Neural cell (in vitro differentiated cells): ENCODE results near the gene GRID1. TPM values are rescaled to one million over a fixed set of nuclear protein-coding genes. Genes with fewer than 3 reads are reported as not detected.

Experiments used
- H2AFZ ChIP-seq: fragments of 200-600, 300-800 bp; sonication (generic), shearing (Covaris generic); 2 replicates; pipeline ENCODE4 v1.6.0; 2014; ENCODE audit warnings: low read depth, mild to moderate bottlenecking, antibody characterized with exemption, low read length, moderate library complexity
- H3F3A ChIP-seq: fragments of 200-600 bp; shearing (Covaris generic); 2 replicates; pipeline ENCODE4 v1.6.1; 2016; ENCODE audit warnings: mild to moderate bottlenecking, moderate library complexity, mixed read lengths, antibody characterized with exemption, low read length; ENCODE audit not compliant: insufficient read depth, poor library complexity, severe bottlenecking
- H3K27ac ChIP-seq: fragments of 200-600, 300-800 bp; sonication (generic), shearing (Covaris generic); 2 replicates; pipeline ENCODE4 v1.5.1; 2014; ENCODE audit warnings: mild to moderate bottlenecking, low read length, moderate library complexity
- H3K27me3 ChIP-seq: fragments of 300-800, 200-600 bp; sonication (generic), shearing (Covaris generic); 2 replicates; pipeline ENCODE4 v1.6.0; 2014; ENCODE audit warnings: mild to moderate bottlenecking, low read depth, low read length, moderate library complexity; ENCODE audit not compliant: insufficient read depth
- H3K36me3 ChIP-seq: fragments of 300-800, 200-600 bp; sonication (generic), shearing (Covaris generic); 2 replicates; pipeline ENCODE4 v1.5.1; 2014; ENCODE audit warnings: mild to moderate bottlenecking, antibody characterized with exemption, low read length, moderate library complexity; ENCODE audit not compliant: insufficient read depth
- H3K4me2 ChIP-seq: fragments of 300-800, 200-600 bp; sonication (generic), shearing (Covaris generic); 2 replicates; pipeline ENCODE4 v1.6.0; 2014; ENCODE audit warnings: mild to moderate bottlenecking, low read length
- H3K4me3 ChIP-seq: fragments of 300-800, 200-600 bp; sonication (generic), shearing (Covaris generic); 2 replicates; pipeline ENCODE4 v1.5.1; 2014; ENCODE audit warnings: mild to moderate bottlenecking, low read length, moderate library complexity
- H3K79me2 ChIP-seq: fragments of 200-600 bp; shearing (Covaris generic); replicated peaks from 2 replicates; pipeline ENCODE4 v1.6.0; 2014; ENCODE audit warnings: mild to moderate bottlenecking, low read length, moderate library complexity; ENCODE audit not compliant: insufficient read depth
- H3K9ac ChIP-seq: fragments of 300-800, 200-600 bp; sonication (generic), shearing (Covaris generic); 2 replicates; pipeline ENCODE4 v1.6.1; 2016; ENCODE audit warnings: mild to moderate bottlenecking, low read length, mixed read lengths
- H3K9me2 ChIP-seq: fragments of 200-600 bp; shearing (Covaris generic); 2 replicates; pipeline ENCODE4 v1.6.1; 2016; ENCODE audit warnings: mild to moderate bottlenecking, low read length, mixed read lengths; ENCODE audit not compliant: insufficient read depth
- H3K9me3 ChIP-seq: fragments of 200-600, 300-800 bp; sonication (generic), shearing (Covaris generic); 2 replicates; pipeline ENCODE4 v1.6.1; 2016; ENCODE audit warnings: mild to moderate bottlenecking, mixed run types, low read length, moderate library complexity, mixed read lengths
- H4K20me1 ChIP-seq: fragments of 200-600 bp; shearing (Covaris generic); 2 replicates; pipeline ENCODE4 v1.6.1; 2016; ENCODE audit warnings: mild to moderate bottlenecking, mixed run types; ENCODE audit not compliant: insufficient read depth
- EP300 ChIP-seq: fragments of 450-650 bp; conservative IDR thresholded peaks from 2 replicates; pipeline ENCODE4 v1.6.1; 2014; ENCODE audit warnings: antibody characterized with exemption, mild to moderate bottlenecking, moderate library complexity; ENCODE audit not compliant: poor library complexity, severe bottlenecking
- EZH2 ChIP-seq: fragments of 200-600, 300-800 bp; shearing (Covaris generic), sonication (generic); IDR thresholded peaks from 2 replicates; pipeline ENCODE4 v1.6.1; 2014; ENCODE audit warnings: antibody characterized with exemption, low read length, borderline replicate concordance, mild to moderate bottlenecking; ENCODE audit not compliant: insufficient read depth, poor library complexity, severe bottlenecking
- MXI1 ChIP-seq: fragments of 450-650 bp; conservative IDR thresholded peaks from 2 replicates; pipeline ENCODE4 v1.6.1; 2014; ENCODE audit warnings: antibody characterized with exemption, mild to moderate bottlenecking; ENCODE audit not compliant: poor library complexity, severe bottlenecking
- POLR2AphosphoS5 ChIP-seq: IDR thresholded peaks from 2 replicates; pipeline ENCODE4 v1.6.1; 2012
- RAD21 ChIP-seq: fragments of 450-650 bp; conservative IDR thresholded peaks from 2 replicates; pipeline ENCODE4 v1.6.1; 2014; ENCODE audit warnings: antibody characterized with exemption, mild to moderate bottlenecking, moderate library complexity
- SMC3 ChIP-seq: fragments of 450-650 bp; conservative IDR thresholded peaks from 2 replicates; pipeline ENCODE4 v1.6.1; 2014; ENCODE audit warnings: antibody characterized with exemption, mild to moderate bottlenecking, moderate library complexity; ENCODE audit not compliant: poor library complexity
- TAF1 ChIP-seq: IDR thresholded peaks from 2 replicates; pipeline ENCODE4 v1.6.1; 2012; ENCODE audit warnings: low read depth
- polyA plus RNA-seq: library from polyadenylated mRNA; depleted of rRNA; stranded (reverse); fragments of >200 nt; gene quantifications from 2 replicates; pipeline ENCODE4 v1.2.3, GENCODE V29; 2014
- TF ChIP-seq, protein P1 (sequence below): fragments of 450-650 bp; IDR thresholded peaks from 2 replicates; pipeline ENCODE4 v1.5.1; 2014; ENCODE audit warnings: antibody characterized with exemption, mild to moderate bottlenecking, moderate library complexity; ENCODE audit not compliant: poor library complexity, severe bottlenecking
- TF ChIP-seq, protein P2 (sequence below): IDR thresholded peaks from 2 replicates; pipeline ENCODE4 v1.6.1; 2012; ENCODE audit warnings: borderline replicate concordance

Gene GRID1
- polyA plus RNA-seq, 1 donor from 2014 or later, result 7.3 TPM

DNA sequence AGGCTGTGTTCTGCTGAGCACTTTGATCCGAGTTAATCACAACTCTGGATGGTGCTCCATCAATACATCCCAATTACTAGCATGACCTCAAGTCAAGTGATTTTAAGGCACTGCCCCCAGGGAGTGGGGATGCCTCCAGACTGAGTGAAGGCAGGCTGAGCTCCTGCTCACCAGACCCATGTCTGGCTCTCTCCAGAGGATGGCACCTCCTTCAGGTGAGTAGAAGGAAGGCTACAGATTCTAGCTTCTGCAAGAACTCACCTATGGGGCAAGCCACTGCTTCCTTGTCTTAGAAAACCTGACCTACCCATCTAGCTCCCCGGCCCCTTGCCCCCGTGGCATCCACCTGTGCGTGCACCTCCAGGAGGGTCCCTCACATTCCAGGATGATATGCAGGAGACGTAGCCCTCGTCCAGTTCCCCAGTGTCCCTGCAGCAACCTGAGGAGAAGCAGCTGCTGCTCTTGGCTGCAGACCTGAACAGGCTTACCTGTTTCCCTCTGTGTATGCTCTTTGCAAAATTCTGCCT, 390.3 kb downstream of the GRID1 start:
- Histone ChIP-seq H3K27me3 (no peaks in the 10 kb centered on the region), H4K20me1 (no peaks in the 10 kb centered on the region), H3K9me3 (no peaks in the 10 kb centered on the region), H3K79me2 (no peaks in the 10 kb centered on the region), H3K27ac (no peak overlapping the region), H3K36me3 (no peaks in the 10 kb centered on the region), H3K4me2 (no peak overlapping the region), H3K9me2 (no peaks in the 10 kb centered on the region), H3K4me3 (no peak overlapping the region), H3K9ac (no peak overlapping the region), H3F3A (no peaks in the 10 kb centered on the region), H2AFZ (no peak overlapping the region)
- TF ChIP-seq, protein P1, sequence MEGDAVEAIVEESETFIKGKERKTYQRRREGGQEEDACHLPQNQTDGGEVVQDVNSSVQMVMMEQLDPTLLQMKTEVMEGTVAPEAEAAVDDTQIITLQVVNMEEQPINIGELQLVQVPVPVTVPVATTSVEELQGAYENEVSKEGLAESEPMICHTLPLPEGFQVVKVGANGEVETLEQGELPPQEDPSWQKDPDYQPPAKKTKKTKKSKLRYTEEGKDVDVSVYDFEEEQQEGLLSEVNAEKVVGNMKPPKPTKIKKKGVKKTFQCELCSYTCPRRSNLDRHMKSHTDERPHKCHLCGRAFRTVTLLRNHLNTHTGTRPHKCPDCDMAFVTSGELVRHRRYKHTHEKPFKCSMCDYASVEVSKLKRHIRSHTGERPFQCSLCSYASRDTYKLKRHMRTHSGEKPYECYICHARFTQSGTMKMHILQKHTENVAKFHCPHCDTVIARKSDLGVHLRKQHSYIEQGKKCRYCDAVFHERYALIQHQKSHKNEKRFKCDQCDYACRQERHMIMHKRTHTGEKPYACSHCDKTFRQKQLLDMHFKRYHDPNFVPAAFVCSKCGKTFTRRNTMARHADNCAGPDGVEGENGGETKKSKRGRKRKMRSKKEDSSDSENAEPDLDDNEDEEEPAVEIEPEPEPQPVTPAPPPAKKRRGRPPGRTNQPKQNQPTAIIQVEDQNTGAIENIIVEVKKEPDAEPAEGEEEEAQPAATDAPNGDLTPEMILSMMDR, result no peak
- no peak for TF ChIP-seq MXI1
- no peak for TF ChIP-seq TAF1
- no peak for TF ChIP-seq EZH2
- TF ChIP-seq EP300, result no peak
- no peak for TF ChIP-seq SMC3
- TF ChIP-seq, protein P2, sequence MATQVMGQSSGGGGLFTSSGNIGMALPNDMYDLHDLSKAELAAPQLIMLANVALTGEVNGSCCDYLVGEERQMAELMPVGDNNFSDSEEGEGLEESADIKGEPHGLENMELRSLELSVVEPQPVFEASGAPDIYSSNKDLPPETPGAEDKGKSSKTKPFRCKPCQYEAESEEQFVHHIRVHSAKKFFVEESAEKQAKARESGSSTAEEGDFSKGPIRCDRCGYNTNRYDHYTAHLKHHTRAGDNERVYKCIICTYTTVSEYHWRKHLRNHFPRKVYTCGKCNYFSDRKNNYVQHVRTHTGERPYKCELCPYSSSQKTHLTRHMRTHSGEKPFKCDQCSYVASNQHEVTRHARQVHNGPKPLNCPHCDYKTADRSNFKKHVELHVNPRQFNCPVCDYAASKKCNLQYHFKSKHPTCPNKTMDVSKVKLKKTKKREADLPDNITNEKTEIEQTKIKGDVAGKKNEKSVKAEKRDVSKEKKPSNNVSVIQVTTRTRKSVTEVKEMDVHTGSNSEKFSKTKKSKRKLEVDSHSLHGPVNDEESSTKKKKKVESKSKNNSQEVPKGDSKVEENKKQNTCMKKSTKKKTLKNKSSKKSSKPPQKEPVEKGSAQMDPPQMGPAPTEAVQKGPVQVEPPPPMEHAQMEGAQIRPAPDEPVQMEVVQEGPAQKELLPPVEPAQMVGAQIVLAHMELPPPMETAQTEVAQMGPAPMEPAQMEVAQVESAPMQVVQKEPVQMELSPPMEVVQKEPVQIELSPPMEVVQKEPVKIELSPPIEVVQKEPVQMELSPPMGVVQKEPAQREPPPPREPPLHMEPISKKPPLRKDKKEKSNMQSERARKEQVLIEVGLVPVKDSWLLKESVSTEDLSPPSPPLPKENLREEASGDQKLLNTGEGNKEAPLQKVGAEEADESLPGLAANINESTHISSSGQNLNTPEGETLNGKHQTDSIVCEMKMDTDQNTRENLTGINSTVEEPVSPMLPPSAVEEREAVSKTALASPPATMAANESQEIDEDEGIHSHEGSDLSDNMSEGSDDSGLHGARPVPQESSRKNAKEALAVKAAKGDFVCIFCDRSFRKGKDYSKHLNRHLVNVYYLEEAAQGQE, result no peak
- no peak for TF ChIP-seq RAD21
- TF ChIP-seq POLR2AphosphoS5, result no peak

DNA sequence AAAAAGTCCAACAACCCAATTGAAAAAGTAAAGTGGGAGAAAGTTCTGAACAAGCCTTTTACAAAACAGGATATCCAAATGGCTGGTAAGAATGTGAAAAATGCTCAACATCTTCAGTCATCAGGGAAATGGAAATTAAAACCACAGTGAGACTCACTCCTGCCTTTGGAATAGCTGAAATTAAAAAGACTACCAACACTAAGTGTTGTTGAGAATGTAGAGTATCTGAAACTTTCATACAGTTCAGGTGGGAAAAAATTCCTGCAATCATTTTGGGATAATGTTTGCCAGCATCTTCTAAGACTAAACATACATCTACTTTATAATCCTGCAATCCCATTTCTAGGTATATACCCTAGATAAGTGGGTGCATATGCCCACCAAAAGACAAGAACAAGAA, 395.1 kb downstream of the GRID1 start:
- H3F3A ChIP-seq, result no peaks in the 10 kb centered on the region
- no peaks in the 10 kb centered on the region for H4K20me1 ChIP-seq
- H3K9me2 ChIP-seq, result no peaks in the 10 kb centered on the region
- no peaks in the 10 kb centered on the region for H3K27me3 ChIP-seq
- no peaks in the 10 kb centered on the region for H3K79me2 ChIP-seq
- no peak overlapping the region for H3K9ac ChIP-seq
- TF ChIP-seq SMC3, result no peak
- no peak for TF ChIP-seq EP300
- no peak for TF ChIP-seq TAF1
- H3K4me3 ChIP-seq, result no peak overlapping the region
- no peaks in the 10 kb centered on the region for H3K9me3 ChIP-seq
- H3K27ac ChIP-seq, result no peak overlapping the region
- H3K36me3 ChIP-seq, result no peaks in the 10 kb centered on the region
- H3K4me2 ChIP-seq, result no peak overlapping the region
- H2AFZ ChIP-seq, result no peak overlapping the region
